Neuron (in vitro differentiated cells): ENCODE results near the gene DUSP22.

Experiments used
- H2AFZ ChIP-seq: one replicate; pipeline ENCODE4 v1.6.1; 2013; ENCODE audit warnings: low read depth, mild to moderate bottlenecking, inconsistent platforms, low read length, moderate library complexity
- H3K27me3 ChIP-seq: one replicate; pipeline ENCODE4 v1.6.1; 2013; ENCODE audit warnings: low read length; ENCODE audit not compliant: insufficient read depth
- H3K36me3 ChIP-seq: one replicate; pipeline ENCODE4 v1.6.1; 2013; ENCODE audit warnings: low read length; ENCODE audit not compliant: insufficient read depth
- H3K4me1 ChIP-seq: one replicate; pipeline ENCODE4 v1.6.1; 2013; ENCODE audit warnings: low read length; ENCODE audit not compliant: insufficient read depth
- H3K4me3 ChIP-seq: 2 replicates; pipeline ENCODE4 v1.5.1; 2013; ENCODE audit warnings: mild to moderate bottlenecking, low read length, moderate library complexity
- H3K9me3 ChIP-seq: one replicate; pipeline ENCODE4 v1.6.1; 2013; ENCODE audit warnings: low read length

The DUSP22 gene

GRCh38 chr6:257774-258173 is 34.5 kb upstream of the DUSP22 start:
- no peaks in the 10 kb centered on the region for H3K9me3 ChIP-seq
- no peak overlapping the region for H3K4me3 ChIP-seq
- H3K27me3 ChIP-seq = no peaks in the 10 kb centered on the region
- H3K4me1 ChIP-seq = no peaks in the 10 kb centered on the region
- H2AFZ ChIP-seq = no peak overlapping the region
- H3K36me3 ChIP-seq = no peaks in the 10 kb centered on the region

- Histone ChIP-seq H3K9me3 (no peaks in the 10 kb centered on the region), H3K4me1 (no peaks in the 10 kb centered on the region)
Observed at GRCh38 chr6:259316-259715, 33.0 kb upstream of the DUSP22 start.

GRCh38 chr6:259901-260508 is 32.3 kb upstream of the DUSP22 start:
- H3K9me3 ChIP-seq = no peaks in the 10 kb centered on the region
- no peak overlapping the region for H2AFZ ChIP-seq
- H3K36me3 ChIP-seq = no peaks in the 10 kb centered on the region
- no peak overlapping the region for H3K4me3 ChIP-seq
- no peaks in the 10 kb centered on the region for H3K4me1 ChIP-seq
- H3K27me3 ChIP-seq = no peaks in the 10 kb centered on the region

More at GRCh38 chr6:259316-259715, 33.0 kb upstream of the DUSP22 start:
- H2AFZ ChIP-seq = no peak overlapping the region
- no peaks in the 10 kb centered on the region for H3K27me3 ChIP-seq
- H3K36me3 ChIP-seq = no peaks in the 10 kb centered on the region
- no peak overlapping the region for H3K4me3 ChIP-seq

- Histone ChIP-seq H3K4me3 (no peak overlapping the region), H3K27me3 (no peaks in the 10 kb centered on the region), H3K36me3 (no peaks in the 10 kb centered on the region), H2AFZ (no peak overlapping the region), H3K4me1 (no peaks in the 10 kb centered on the region), H3K9me3 (no peaks in the 10 kb centered on the region)
Observed at GRCh38 chr6:264626-265025, 27.7 kb upstream of the DUSP22 start.

DNA sequence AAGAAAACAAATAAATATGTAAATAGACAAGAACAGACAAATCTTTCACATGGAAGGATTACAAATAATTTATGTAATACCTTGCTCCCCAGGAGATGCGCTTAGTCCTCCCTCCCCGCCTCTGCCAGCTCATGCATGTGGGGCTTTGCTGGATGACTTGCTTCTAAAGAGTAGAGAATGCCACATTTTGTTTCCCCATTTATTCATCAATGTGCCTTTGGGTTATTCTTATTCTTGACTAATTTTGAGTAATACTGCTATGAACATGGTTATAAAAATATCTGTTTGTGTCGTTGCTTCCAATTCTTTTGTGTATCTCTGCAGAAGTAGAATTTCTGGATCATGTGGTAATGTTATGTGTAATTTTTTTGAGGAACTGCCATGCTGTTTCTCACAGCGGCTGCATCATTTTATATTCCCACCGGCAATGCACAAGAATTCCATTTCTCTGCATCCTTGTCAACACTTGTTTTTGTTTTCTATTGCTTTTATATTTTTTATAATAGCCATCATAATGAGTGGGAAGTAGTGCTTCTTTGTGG is 23.8 kb upstream of the DUSP22 start:
- no peaks in the 10 kb centered on the region for H3K9me3 ChIP-seq
- no peaks in the 10 kb centered on the region for H3K27me3 ChIP-seq
- H2AFZ ChIP-seq = no peak overlapping the region
- H3K4me1 ChIP-seq = no peaks in the 10 kb centered on the region
- no peak overlapping the region for H3K4me3 ChIP-seq
- no peaks in the 10 kb centered on the region for H3K36me3 ChIP-seq

DNA sequence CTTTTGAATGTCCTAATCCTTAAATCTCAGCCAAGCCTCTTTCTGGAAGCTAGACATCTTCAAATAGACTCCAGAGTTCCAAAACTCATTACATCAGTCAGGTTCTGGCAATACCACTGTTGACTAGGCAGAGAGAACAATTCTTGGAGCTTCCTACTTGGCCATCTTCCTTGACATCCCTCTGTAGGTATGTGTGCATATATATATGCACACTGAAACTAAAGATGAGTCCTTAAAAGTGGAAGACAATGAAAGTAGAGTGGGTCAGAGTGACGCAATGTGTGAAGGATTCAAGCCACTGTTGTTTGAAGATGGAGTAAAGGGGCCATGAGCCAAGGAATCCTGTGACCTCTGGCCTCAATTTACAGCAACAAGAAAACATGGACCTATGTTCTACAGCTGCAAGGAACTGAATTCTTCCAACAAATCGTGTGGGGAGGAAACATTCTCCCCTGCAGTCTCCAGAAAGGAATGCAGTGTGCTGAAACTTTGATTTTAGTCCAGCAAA is 18.7 kb upstream of the DUSP22 start:
- no peaks in the 10 kb centered on the region for H3K9me3 ChIP-seq
- no peak overlapping the region for H3K4me3 ChIP-seq
- no peaks in the 10 kb centered on the region for H3K36me3 ChIP-seq
- H3K27me3 ChIP-seq = no peaks in the 10 kb centered on the region
- H2AFZ ChIP-seq = no peak overlapping the region
- no peaks in the 10 kb centered on the region for H3K4me1 ChIP-seq

- H3K4me1 ChIP-seq = no peaks in the 10 kb centered on the region
- H3K4me3 ChIP-seq = no peak overlapping the region
- no peaks in the 10 kb centered on the region for H3K36me3 ChIP-seq
- no peaks in the 10 kb centered on the region for H3K27me3 ChIP-seq
- no peaks in the 10 kb centered on the region for H3K9me3 ChIP-seq
- H2AFZ ChIP-seq = no peak overlapping the region
Observed at GRCh38 chr6:277746-278145, 14.5 kb upstream of the DUSP22 start.

DNA sequence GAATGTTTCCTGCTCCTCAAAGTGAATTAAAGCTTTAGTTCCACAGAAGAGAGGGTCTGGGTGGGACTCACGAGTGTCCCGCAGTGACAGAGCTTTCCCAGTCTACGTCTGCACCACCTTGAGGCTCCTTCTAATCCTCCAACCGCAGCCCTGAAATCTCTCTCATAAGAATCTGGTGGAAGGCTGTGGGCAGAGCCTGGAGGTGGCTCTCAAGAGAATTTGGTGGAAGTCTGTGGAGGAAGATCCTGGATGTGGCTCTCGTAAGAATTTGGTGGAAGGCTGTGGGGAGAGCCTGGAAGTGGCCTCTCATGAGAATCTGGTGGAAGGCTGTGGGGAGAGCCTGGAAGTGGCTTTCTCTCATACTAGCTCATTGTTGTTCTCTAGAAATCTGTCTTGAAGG is 13.8 kb upstream of the DUSP22 start:
- H2AFZ ChIP-seq = no peak overlapping the region
- H3K27me3 ChIP-seq = no peaks in the 10 kb centered on the region

DNA sequence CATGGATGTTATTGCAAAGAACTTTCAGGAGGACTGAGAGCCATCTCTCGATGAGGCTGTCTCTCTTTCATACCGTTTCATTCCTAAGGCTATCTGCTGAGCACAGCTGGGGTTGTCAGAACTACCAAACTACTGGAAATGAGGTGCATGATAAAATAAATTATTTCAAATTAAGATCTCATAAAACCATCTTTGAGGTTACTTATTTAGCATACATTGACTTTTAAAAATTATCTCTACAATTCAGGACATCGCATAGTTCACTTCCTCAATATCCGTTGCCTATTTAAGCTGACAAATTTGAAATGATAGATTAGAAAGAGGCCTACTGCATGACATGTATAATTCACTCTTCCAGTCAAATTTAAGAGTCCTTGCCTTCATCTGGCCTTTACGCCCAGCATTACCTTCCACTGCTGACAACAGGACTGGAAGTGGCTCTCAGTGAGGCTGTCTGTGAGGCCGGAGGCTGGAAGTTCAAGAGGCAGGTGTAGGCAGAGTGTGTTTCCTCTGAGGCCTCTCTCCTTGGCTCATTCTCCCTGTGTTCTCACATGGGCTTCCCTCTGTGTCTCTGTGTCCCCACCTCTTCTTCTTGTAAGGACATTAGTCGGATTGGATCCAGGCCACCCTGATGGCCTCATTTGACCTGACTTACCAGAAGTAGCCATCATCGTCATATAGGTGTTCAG is 12.8 kb upstream of the DUSP22 start:
- no peaks in the 10 kb centered on the region for H3K4me1 ChIP-seq
- no peak overlapping the region for H3K4me3 ChIP-seq
- H3K9me3 ChIP-seq = no peaks in the 10 kb centered on the region
- no peak overlapping the region for H2AFZ ChIP-seq
- no peaks in the 10 kb centered on the region for H3K36me3 ChIP-seq
- H3K27me3 ChIP-seq = no peaks in the 10 kb centered on the region

More for the DNA sequence above, 13.8 kb upstream of the DUSP22 start:
- H3K9me3 ChIP-seq = no peaks in the 10 kb centered on the region
- H3K36me3 ChIP-seq = no peaks in the 10 kb centered on the region
- H3K4me3 ChIP-seq = no peak overlapping the region
- no peaks in the 10 kb centered on the region for H3K4me1 ChIP-seq

DNA sequence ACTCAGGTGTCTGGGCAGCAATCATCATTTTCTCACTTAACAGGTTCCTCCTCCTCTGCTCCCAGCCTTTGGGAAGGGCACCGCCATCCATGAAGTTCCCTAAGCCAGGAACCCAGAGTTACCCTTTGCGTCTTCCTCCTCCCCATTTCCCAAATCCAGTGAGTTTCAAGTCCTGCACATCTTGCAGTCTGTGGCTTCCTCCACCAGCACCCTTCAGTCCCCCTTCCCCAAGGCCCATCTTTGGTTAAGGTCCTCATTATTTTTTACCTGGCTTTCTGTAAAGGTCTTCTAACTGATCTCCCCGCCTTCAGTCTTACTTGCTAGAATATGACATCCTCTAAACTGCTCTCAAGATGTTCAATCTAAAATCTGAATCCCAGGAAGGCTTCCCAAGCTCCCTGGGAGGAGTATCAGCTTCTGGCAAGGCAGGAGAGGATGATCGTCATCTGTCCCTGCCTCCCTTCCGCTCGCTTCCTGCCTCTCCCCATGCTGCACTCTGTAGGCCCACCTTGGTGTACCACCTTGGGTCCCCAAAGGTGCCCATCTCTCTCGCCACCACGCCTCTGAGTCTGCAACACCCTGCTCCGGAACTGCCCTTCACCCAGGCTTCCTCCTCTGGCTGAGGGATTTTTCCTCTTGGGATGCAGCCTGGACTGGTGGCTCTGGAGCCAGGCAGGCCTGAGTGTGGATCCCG is 11.4 kb upstream of the DUSP22 start:
- Histone ChIP-seq H3K36me3 (no peaks in the 10 kb centered on the region), H3K4me1 (no peaks in the 10 kb centered on the region), H3K27me3 (no peaks in the 10 kb centered on the region), H2AFZ (no peak overlapping the region), H3K4me3 (no peak overlapping the region), H3K9me3 (no peaks in the 10 kb centered on the region)

- Histone ChIP-seq H3K4me1 (no peaks in the 10 kb centered on the region), H2AFZ (no peak overlapping the region), H3K36me3 (no peaks in the 10 kb centered on the region), H3K9me3 (no peaks in the 10 kb centered on the region), H3K27me3 (no peaks in the 10 kb centered on the region), H3K4me3 (no peak overlapping the region)
Observed at GRCh38 chr6:281469-282103, 10.7 kb upstream of the DUSP22 start.

- H3K36me3 ChIP-seq = no peaks in the 10 kb centered on the region
- H3K27me3 ChIP-seq = no peaks in the 10 kb centered on the region
- H3K9me3 ChIP-seq = no peaks in the 10 kb centered on the region
- H3K4me1 ChIP-seq = no peaks in the 10 kb centered on the region
- no peak overlapping the region for H3K4me3 ChIP-seq
- H2AFZ ChIP-seq = no peak overlapping the region
Observed at GRCh38 chr6:282177-282866, 10.0 kb upstream of the DUSP22 start.
